T-cell (primary cell): ENCODE results near the gene TERC. TPM values are rescaled to one million over a fixed set of nuclear protein-coding genes. Genes with fewer than 3 reads are reported as not detected.

Experiments
- ATAC-seq, 4 experiments: fragments of 200-7000 bp in 3 of 4; fragments of 150-1000 bp in 1 of 4; cut with Tn5 transposase; replicated peaks in 1 of 4; 1 replicate in 3 of 4; 2 replicates in 1 of 4; pipeline ENCODE4 v1.10.0; 2021; ENCODE audit warnings: moderate library complexity in 3 of 4, mild to moderate bottlenecking in 2 of 4, moderate number of reproducible peaks in 1 of 4
- CTCF ChIA-PET, 2 donors: fragments of 300-600 bp; sonication (Branson Sonifier 250); formaldehyde crosslinking; loops; one replicate each; lab custom pipeline; 2022; ENCODE audit warnings: antibody characterized with exemption in 2 of 2; lab: Charles Lee
- POLR2A ChIA-PET, 2 donors: fragments of 300-600 bp; sonication (Branson Sonifier 250); formaldehyde crosslinking; loops; one replicate each; lab custom pipeline; 2022; ENCODE audit warnings: antibody characterized with exemption in 2 of 2; lab: Charles Lee
- DNase-seq, 35 experiments: peaks; one replicate each; pipeline versions ENCODE4 v3.0.0 to v3.0.0-alpha.2; 2013 to 2023
- H3K27ac ChIP-seq: one replicate; pipeline ENCODE4 v1.5.1; 2013; ENCODE audit warnings: low read length
- H3K27me3 ChIP-seq, 2 experiments: replicated peaks in 1 of 2; 1 replicate in 1 of 2; 2 replicates in 1 of 2; pipeline versions ENCODE4 v1.6.1 to v1.7.0; 2013; ENCODE audit warnings: low read length in 1 of 2, mixed read lengths in 1 of 2; ENCODE audit not compliant: control insufficient read depth in 2 of 2, insufficient read depth in 2 of 2; ENCODE audit errors: extremely low read depth in 1 of 2
- H3K36me3 ChIP-seq, 2 donors: 1 replicate in 1 of 2; 2 replicates in 1 of 2; pipeline versions ENCODE4 v1.6.1 to v1.7.0; 2013; ENCODE audit warnings: low read length in 1 of 2; ENCODE audit not compliant: control insufficient read depth in 2 of 2, insufficient read depth in 1 of 2; ENCODE audit errors: extremely low read depth in 1 of 2
- H3K4me1 ChIP-seq, 2 experiments: 1 replicate in 1 of 2; 2 replicates in 1 of 2; pipeline versions ENCODE4 v1.6.1 to v1.7.0; 2013; ENCODE audit warnings: low read length in 2 of 2, mixed read lengths in 1 of 2; ENCODE audit not compliant: insufficient read depth in 2 of 2, control insufficient read depth in 1 of 2; ENCODE audit errors: extremely low read depth in 1 of 2
- H3K4me3 ChIP-seq, 2 donors: 1 replicate in 1 of 2; 2 replicates in 1 of 2; pipeline versions ENCODE4 v1.5.1 to v1.7.0; 2013; ENCODE audit warnings: mild to moderate bottlenecking in 2 of 2, low read length in 1 of 2, moderate library complexity in 1 of 2; ENCODE audit not compliant: control insufficient read depth in 1 of 2; ENCODE audit errors: extremely low read depth in 1 of 2
- H3K9me3 ChIP-seq: 2 replicates; pipeline ENCODE4 v1.7.0; 2013
- H3K27ac Mint-ChIP-seq, 2 donors: one replicate each; pipeline ENCODE4 v1.8.0; 2020 to 2021; ENCODE audit warnings: mild to moderate bottlenecking in 2 of 2, mixed read lengths in 2 of 2
- H3K27me3 Mint-ChIP-seq, 2 donors: one replicate each; pipeline ENCODE4 v1.8.0; 2021 to 2022; ENCODE audit warnings: mixed read lengths in 2 of 2
- H3K36me3 Mint-ChIP-seq: one replicate; pipeline ENCODE4 v1.8.0; 2021; ENCODE audit warnings: mixed read lengths
- H3K4me1 Mint-ChIP-seq, 3 donors: one replicate each; pipeline ENCODE4 v1.8.0; 2020 to 2022; ENCODE audit warnings: mixed read lengths in 3 of 3, mild to moderate bottlenecking in 1 of 3
- H3K4me3 Mint-ChIP-seq, 3 donors: one replicate each; pipeline ENCODE4 v1.8.0; 2020 to 2022; ENCODE audit warnings: mild to moderate bottlenecking in 3 of 3, mixed read lengths in 3 of 3, moderate library complexity in 3 of 3
- H3K9me3 Mint-ChIP-seq, 3 donors: one replicate each; pipeline ENCODE4 v1.8.0; 2020 to 2022; ENCODE audit warnings: mixed read lengths in 3 of 3
- WGBS: methylation state at CpG from one replicate; pipeline ENCODE4 v1.1.5; 2013; ENCODE audit warnings: missing lambda C conversion rate; ENCODE audit not compliant: insufficient coverage; 5-methylcytosine and 5-hydroxymethylcytosine counted together
- total RNA-seq, 35 experiments: library from RNA in 6 of 35; stranded (reverse) in 6 of 35; fragments of 120-200 nt in 1 of 35; gene quantifications; one replicate each; pipeline versions ENCODE4 v1.2.1 to v1.2.4 and lab custom pipeline; 2013 to 2026

TERC gene
- total RNA-seq, 5 donors from 2014 or later (not counting 1 experiment from before 2014, with no cell fraction given): 10.3 to 22.4 (median 12.8) TPM

GRCh38 chr3:169772897-169773816, 8.3 kb upstream of the TERC start, which contains the start of gene MYNN:
TSS of gene MYNN (plus strand) at chr3:169773396. CDS start at chr3:169774296, 900 bp downstream.
- Mint-ChIP-seq H3K9me3 (peaks cover 0 to 3% (median 0%) of the 10 kb centered on the region in 3 donors), H3K27me3 (no peaks in the 10 kb centered on the region), H3K4me3 (peak within 1 kb of the TSS; percentile 98 to 99 (median 99)), H3K27ac (peak within 1 kb of the TSS; percentile 98 to 99), H3K4me1 (peaks cover 43 to 62% (median 46%) of the 10 kb centered on the region in 3 donors), H3K36me3 (peaks cover 18% of the 10 kb centered on the region)
- POLR2A ChIA-PET: interaction anchor here (0.6 to 2.5 kb wide), 10 partner anchors 9 to 629 kb away, joined by 3 to 32 read pairs (median 4); partner anchors contain the start of genes SKIL (in 1 of the 2) and TERC (in 1 of the 2)
- Histone ChIP-seq H3K4me1 (peaks cover 12 to 22% of the 10 kb centered on the region in 2 experiments), H3K4me3 (peak within 1 kb of the TSS; percentile 81 to 99), H3K27me3 (no peaks in the 10 kb centered on the region), H3K9me3 (no peaks in the 10 kb centered on the region), H3K27ac (peak within 1 kb of the TSS; percentile 97), H3K36me3 (peaks cover 0 to 26% of the 10 kb centered on the region in 2 donors)
- CTCF ChIA-PET: interaction anchor here (0.5 to 2.4 kb wide), 8 partner anchors 10 to 624 kb away, joined by 3 to 10 read pairs (median 6); partner anchors contain the start of gene SEC62 (in 1 of the 2)
- DNase-seq: peak; percentile 82 to 96 (median 90)
- ATAC-seq: peak; percentile 84 to 92 (median 86)
- under 1% methylated on average over 54 of the region's 61 CpGs for WGBS

GRCh38 chr3:169772305-169772896, 7.5 kb upstream of the TERC start:
- H3K4me1 ChIP-seq: peaks cover 12 to 22% of the 10 kb centered on the region in 2 experiments
- Mint-ChIP-seq H3K4me1 (peaks cover 41 to 56% (median 43%) of the 10 kb centered on the region in 3 donors), H3K27ac (peak overlapping the region; percentile 98 to 99), H3K4me3 (peak overlapping the region; percentile 98 to 99 (median 99)), H3K9me3 (peaks cover 0 to 3% (median 0%) of the 10 kb centered on the region in 3 donors), H3K36me3 (peaks cover 14% of the 10 kb centered on the region), H3K27me3 (no peaks in the 10 kb centered on the region)
- H3K4me3 ChIP-seq: peak overlapping the region; percentile 81 to 99
- ATAC-seq (peak; percentile 20 to 34 (median 26)), DNase-seq (peak in 1 of 35 experiments; percentile 53)
- no peaks in the 10 kb centered on the region for H3K27me3 ChIP-seq
- WGBS: 0% methylated on average over 5 of the region's 15 CpGs
- POLR2A ChIA-PET: interaction anchor here (0.6 to 2.5 kb wide), 10 partner anchors 8 to 1350 kb away, joined by 3 to 32 read pairs (median 4); partner anchors contain the start of genes SKIL (in 1 of the 2) and TERC (in 1 of the 2)
- CTCF ChIA-PET: interaction anchor here (0.6 to 2.4 kb wide), 9 partner anchors 9 to 1478 kb away, joined by 3 to 14 read pairs (median 7); no protein-coding TSS in a partner anchor
- H3K27ac ChIP-seq: peak overlapping the region; percentile 97
- H3K36me3 ChIP-seq: peaks cover 0 to 19% of the 10 kb centered on the region in 2 donors
- no peaks in the 10 kb centered on the region for H3K9me3 ChIP-seq

GRCh38 chr3:169771497-169772304, 6.8 kb upstream of the TERC start:
- WGBS: 0% methylated on average over 11 of the region's 27 CpGs
- H3K4me1 Mint-ChIP-seq: peaks cover 36 to 50% (median 38%) of the 10 kb centered on the region in 3 donors
- peaks cover 9% of the 10 kb centered on the region for H3K36me3 Mint-ChIP-seq

DNA sequence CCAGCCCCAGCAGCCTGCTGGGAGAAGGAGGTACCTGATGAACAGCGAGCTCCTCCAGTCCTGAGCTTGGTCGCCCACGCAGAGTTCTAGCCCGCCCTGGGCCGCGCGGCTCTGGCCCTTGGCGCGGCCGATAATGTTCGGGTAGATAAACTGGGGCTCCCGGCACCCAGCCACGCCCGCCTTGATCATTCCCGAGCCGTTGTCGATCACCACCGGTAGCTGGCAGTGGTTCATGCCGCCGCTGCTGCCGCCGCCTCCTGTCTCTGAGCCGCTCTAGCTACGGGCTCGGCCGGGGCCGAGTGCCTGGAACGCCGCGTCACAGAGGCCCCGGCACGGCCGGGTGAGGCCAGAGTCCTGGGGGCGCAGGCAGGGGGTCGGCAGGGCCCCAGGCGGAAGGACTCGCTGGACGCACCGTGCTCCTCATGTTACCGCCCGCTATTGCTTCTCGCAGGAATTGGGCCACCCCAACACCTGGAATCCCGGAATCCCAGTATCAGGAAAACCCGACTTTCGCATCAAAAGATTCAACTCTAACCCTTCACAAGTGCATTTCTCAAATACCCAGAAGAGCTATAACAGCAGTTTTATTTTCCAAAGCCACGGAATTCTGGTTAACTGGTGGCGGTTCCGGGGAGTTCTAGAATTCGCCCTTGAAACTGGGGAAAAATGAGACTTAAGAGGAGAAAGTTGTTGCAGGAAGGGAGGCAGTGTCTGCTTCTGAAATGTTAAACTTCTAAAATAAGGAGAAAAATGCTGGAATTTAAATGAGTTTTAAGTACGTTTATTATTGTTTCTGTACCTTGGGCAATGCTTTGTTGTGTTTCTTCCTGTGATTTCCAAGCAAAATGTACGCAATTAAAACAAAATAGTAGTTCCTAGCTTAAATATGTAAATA, 4.7 kb upstream of the TERC start, which contains the start of gene ACTRT3:
ACTRT3 (minus strand) TSS at position 275 of the 895 bp plus-strand sequence; CDS start at position 234, 41 bp downstream.
- Mint-ChIP-seq H3K27ac (peak within 1 kb of the TSS; percentile 83 to 84), H3K4me3 (peak within 1 kb of the TSS; percentile 82 to 87 (median 86)), H3K36me3 (no peaks in the 10 kb centered on the region), H3K27me3 (no peaks in the 10 kb centered on the region), H3K9me3 (peaks cover 0 to 7% (median 2%) of the 10 kb centered on the region in 3 donors), H3K4me1 (peaks cover 19 to 38% (median 29%) of the 10 kb centered on the region in 3 donors)
- peak within 1 kb of the TSS; percentile 74 to 87 for H3K4me3 ChIP-seq
- CTCF ChIA-PET: interaction anchor here (0.6 to 1.0 kb wide), 4 partner anchors 44 to 1066 kb away, joined by 4 to 7 read pairs (median 4); partner anchors contain the start of gene SEC62 (in 1 of the 2)
- ATAC-seq (peak in 1 of 4 experiments; percentile 10), DNase-seq (peak in 34 of 35 experiments; percentile 19 to 76 (median 44))
- under 1% methylated on average over 49 of the region's 51 CpGs for WGBS
- POLR2A ChIA-PET: interaction anchor here in 1 of 2 donors (0.6 kb wide), 1 partner anchor 252 kb away, joined by 10 read pairs; no protein-coding TSS in a partner anchor
- H3K36me3 ChIP-seq: peaks cover 0 to 3% of the 10 kb centered on the region in 2 donors
- H3K9me3 ChIP-seq: no peaks in the 10 kb centered on the region
- H3K27ac ChIP-seq: peak within 1 kb of the TSS; percentile 68
- H3K4me1 ChIP-seq: peaks cover 12 to 14% of the 10 kb centered on the region in 2 experiments
- no peaks in the 10 kb centered on the region for H3K27me3 ChIP-seq

More at GRCh38 chr3:169771497-169772304, 6.8 kb upstream of the TERC start:
- POLR2A ChIA-PET: interaction anchor here (0.7 to 2.5 kb wide), 7 partner anchors 8 to 1351 kb away, joined by 3 to 32 read pairs (median 7); partner anchors contain the start of genes SKIL (in 1 of the 2) and TERC (in 1 of the 2)
- H3K27ac Mint-ChIP-seq: peak overlapping the region; percentile 98 to 99
- peaks cover 0 to 3% (median 0%) of the 10 kb centered on the region in 3 donors for H3K9me3 Mint-ChIP-seq
- no peaks in the 10 kb centered on the region for H3K27me3 ChIP-seq
- peak overlapping the region; percentile 81 to 99 for H3K4me3 ChIP-seq
- DNase-seq: peak; percentile 10 to 92 (median 49)
- no peaks in the 10 kb centered on the region for H3K27me3 Mint-ChIP-seq
- H3K4me1 ChIP-seq: peaks cover 12 to 22% of the 10 kb centered on the region in 2 experiments
- H3K36me3 ChIP-seq: peaks cover 0 to 17% of the 10 kb centered on the region in 2 donors
- peak in 1 of 4 experiments; percentile 13 for ATAC-seq
- H3K4me3 Mint-ChIP-seq: peak overlapping the region; percentile 98 to 99 (median 99)
- H3K9me3 ChIP-seq: no peaks in the 10 kb centered on the region
- CTCF ChIA-PET: interaction anchor here (0.6 to 1.0 kb wide), 6 partner anchors 8 to 1479 kb away, joined by 3 to 14 read pairs (median 6); no protein-coding TSS in a partner anchor
- H3K27ac ChIP-seq: peak overlapping the region; percentile 97
